GM03348 (cell line): ENCODE results near the gene ZEB1.
A peak's percentile ranks its signal among the peaks of the same experiment; 100 is the strongest.
"Not testable (repeated sequence)": the region's sequence is repeated elsewhere in the genome, so short reads cannot be mapped to it uniquely, and the experiment has no call there.

ENCODE experiments used
- DNase-seq: peaks from one replicate; pipeline ENCODE4 v3.0.0; 2012; ENCODE audit warnings: low spot score

The ZEB1 gene

GRCh38 chr10:31319602-31320549, 860 bp downstream of the ZEB1 start:
- peak; percentile 47 for DNase-seq

- peak; percentile 65 for DNase-seq
Measured at GRCh38 chr10:31320550-31321211, 1.7 kb downstream of the ZEB1 start.

GRCh38 chr10:31321396-31321941, 2.5 kb downstream of the ZEB1 start:
- DNase-seq, result no peak

- peak; percentile 19 for DNase-seq
Measured at GRCh38 chr10:31322647-31323046, 3.6 kb downstream of the ZEB1 start.

GRCh38 chr10:31340343-31340742, 21.3 kb downstream of the ZEB1 start:
- DNase-seq, result no peak

- DNase-seq, result no peak
Measured at GRCh38 chr10:31341552-31341951, 22.5 kb downstream of the ZEB1 start.

DNA sequence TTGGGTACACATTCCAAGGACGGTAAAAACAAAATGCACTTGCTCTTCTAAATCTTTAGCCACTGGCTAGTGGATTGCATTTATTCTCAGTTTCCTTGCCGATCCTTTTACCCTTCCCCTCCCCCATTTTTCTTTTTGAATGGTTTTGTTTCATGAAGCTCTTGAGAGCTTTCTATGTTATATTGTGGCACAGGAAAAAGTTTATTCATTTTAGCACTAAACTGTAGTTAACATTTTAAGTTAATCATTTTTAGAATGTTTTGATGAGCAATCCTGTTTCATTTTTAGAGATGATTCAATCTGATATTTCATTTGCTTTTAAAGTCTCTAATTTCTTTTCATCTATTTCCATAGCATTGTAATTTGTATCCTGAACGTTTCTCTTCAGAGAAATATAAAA, 24.0 kb downstream of the ZEB1 start:
- no peak for DNase-seq

- DNase-seq, result no peak
Measured at GRCh38 chr10:31343551-31343950, 24.5 kb downstream of the ZEB1 start.

- no peak for DNase-seq
Measured at GRCh38 chr10:31345886-31346285, 26.9 kb downstream of the ZEB1 start.

DNA sequence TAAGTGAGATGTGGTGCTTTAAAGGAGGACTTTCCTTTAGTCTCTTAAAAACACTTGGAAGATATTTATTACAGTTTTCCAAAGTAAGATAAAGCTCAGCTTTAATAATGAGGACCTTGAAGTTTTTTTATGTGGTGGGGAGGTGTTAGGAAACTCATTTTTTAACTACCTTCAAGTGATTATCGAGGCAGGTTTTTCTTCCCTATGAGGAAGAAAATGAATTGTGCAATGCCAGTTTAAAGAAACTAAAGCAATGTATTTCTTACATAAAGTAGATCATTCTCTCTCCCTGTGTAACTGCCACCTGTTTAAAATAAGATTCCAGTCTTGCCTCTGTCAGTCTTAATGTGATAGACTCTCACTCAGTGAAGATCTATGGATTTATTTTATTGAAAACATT, 27.9 kb downstream of the ZEB1 start:
- DNase-seq, result no peak

- DNase-seq, result no peak
Measured at GRCh38 chr10:31347705-31348104, 28.7 kb downstream of the ZEB1 start.

DNA sequence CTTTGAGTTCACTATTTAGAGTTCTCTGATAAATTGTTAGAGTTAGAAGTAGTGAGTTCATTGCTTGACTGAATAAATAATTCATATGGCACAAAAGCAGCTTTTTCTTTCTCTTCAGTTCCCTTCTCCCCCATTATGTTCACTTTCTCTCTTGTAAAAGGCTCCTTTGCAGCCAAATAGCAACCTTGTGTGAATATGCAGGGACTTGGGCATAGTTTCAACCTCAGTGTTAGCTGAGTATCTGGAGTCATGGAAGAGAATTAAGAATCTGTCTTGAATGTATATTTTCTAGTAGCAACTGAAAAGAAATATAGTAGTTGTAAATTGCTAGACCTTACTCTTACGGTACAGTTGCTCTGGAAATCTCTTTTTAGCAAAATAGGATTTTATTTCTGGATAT, 31.9 kb downstream of the ZEB1 start:
- no peak for DNase-seq

DNA sequence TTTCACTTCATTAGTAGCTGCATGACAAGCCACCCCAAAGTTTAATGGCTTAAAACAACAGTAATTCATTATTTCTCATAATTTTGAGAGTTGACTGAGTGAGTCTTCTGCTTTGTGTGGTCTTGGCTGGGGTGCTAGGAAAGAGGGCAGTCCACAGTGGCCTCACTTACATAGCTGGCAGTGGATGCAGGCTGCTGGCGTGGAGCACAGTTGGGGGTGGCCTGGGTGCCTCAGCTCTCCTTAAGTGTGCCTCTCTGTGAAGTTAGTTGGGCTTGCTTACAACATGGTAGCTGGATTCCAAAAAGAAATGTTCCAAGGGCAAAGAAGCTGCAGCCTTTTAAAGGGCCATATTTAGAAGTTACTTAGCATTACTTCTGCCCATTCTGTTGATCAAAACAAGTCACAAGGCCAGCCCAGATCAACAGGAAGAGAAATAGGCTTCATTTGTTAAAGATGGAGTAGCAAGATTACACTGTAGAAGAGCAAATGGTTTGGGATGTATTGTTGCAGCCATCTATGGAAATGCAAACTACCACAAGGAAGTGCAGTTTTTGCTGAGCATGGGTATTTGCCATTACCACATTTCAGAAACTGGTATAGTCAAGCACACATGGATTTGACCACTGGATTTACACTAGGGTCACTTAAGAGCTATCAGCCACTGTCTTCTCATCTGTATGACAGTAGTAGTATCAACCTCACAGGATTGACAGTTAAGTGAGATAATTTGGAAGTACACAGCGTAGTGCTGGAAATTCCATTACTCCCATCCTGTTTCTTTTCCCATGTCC, 33.6 kb downstream of the ZEB1 start:
- no peak for DNase-seq

GRCh38 chr10:31353574-31353973, 34.6 kb downstream of the ZEB1 start:
- peak; percentile 31 for DNase-seq

GRCh38 chr10:31358688-31359330, 39.8 kb downstream of the ZEB1 start:
- DNase-seq, result peak; percentile 41

DNA sequence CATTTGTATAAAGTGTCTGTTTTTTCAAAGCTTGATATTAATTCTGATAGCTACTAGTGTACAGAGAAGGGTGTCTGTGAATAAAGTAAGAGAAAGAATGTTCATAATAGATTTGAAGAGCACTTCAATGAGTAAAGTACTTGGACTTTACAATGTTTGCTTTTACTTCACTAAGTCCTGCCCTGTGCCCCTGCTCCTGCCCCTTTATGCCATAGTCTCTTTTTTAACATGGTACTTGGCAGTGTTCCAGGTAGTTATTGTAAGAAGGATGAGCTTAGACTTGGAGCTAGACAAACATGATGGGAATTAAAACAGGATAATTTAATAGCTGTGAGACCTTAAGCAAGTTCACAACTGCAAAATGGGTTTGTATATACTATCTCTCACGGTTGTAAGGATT, 41.0 kb downstream of the ZEB1 start:
- no peak for DNase-seq

- not testable (repeated sequence) for DNase-seq
Measured at GRCh38 chr10:31361475-31361874, 42.5 kb downstream of the ZEB1 start.

DNA sequence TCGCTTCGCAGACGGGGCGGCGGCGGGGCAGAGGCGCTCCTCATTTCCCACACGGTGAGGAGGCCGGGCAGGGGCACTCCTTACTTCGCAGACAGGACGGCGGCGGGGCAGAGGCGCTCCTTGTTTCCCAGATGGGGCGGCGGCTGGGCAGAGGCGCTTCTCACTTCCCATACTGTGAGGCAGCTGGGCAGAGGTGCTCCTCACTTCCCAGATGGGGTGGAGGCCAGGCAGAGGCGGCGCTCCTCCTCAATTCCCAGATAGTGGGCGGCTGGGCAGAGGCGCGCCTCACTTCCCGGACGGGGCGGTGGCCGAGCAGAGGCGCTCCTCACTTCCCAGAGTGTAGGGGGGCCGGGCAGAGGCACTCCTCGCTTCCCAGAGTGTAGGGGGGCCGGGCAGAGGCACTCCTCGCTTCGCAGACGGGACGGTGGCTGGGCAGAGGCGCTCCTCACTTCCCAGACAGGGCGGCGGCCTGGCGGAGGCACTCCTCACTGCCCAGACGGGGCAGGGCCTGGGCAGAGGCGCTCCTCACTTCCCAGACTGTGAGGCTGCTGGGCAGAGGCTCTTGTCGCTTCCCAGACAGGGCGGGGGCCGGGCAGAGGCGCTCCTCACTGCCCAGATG, 43.1 kb downstream of the ZEB1 start:
- no peak for DNase-seq

DNA sequence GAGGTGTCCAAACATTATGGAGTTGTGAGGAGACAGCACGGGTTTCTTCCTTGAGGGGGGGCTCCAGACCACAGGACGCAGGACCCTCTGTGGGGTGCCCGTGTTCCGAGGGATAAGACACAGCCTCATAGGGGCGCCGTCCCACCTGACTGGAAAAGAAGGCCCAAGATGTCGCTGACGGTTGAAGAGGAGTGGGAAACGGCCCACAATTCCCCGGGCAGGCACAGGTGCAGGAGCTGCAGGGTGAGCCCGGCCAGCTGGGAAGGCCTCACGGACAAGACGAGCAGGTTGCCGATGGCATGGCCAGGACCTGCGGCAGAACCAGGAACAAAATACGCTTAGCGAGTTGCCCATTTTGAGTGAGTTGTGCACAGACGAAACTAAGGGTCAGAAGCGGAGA, 44.7 kb downstream of the ZEB1 start:
- DNase-seq, result not testable (repeated sequence)

DNA sequence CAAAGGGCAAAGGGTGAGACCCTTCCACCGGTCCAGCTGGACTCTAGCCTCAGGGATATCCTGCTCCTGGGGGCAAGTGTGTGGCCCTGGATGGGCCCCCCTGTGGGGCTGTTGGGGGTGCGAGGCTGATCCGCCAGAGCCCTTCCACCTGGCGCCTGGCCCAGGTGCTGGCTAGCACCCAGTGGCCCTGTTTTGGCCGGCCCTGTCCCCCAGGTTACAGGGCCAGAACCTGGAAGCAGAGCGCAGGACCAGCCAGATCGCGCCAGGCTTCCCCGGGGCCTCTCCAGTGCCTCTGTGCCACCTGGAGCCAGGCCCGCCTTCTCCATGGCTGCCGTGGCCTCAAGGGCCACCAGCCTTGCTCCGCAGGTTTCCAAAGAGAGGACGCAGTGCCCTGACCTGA, 45.2 kb downstream of the ZEB1 start:
- DNase-seq, result not testable (repeated sequence)

- no peak for DNase-seq
Measured at GRCh38 chr10:31366703-31367102, 47.7 kb downstream of the ZEB1 start.
